GM12878 (cell line): ENCODE data around the gene EPHA8.

Experiments
- BHLHE40 ChIP-seq, 2 experiments: fragments of 450-650 bp in 1 of 2; IDR thresholded peaks; 2 replicates each; pipeline ENCODE4 v1.6.1; 2011 to 2017; ENCODE audit warnings: low read depth in 2 of 2, borderline replicate concordance in 1 of 2, improper control_type of control experiment in 1 of 2, low read length in 1 of 2, mild to moderate bottlenecking in 1 of 2
- CREB1 ChIP-seq: IDR thresholded peaks from 2 replicates; pipeline ENCODE4 v1.6.1; 2012; ENCODE audit warnings: low read depth, mild to moderate bottlenecking, inconsistent platforms
- EP300 ChIP-seq, 2 experiments: fragments of 150-350 bp in 1 of 2; IDR thresholded peaks; 2 replicates each; pipeline ENCODE4 v1.6.1; 2011 to 2012; ENCODE audit warnings: low read depth in 2 of 2, low read length in 2 of 2, borderline replicate concordance in 1 of 2, improper control_type of control experiment in 1 of 2, inconsistent platforms in 1 of 2; ENCODE audit not compliant: control insufficient read depth in 1 of 2
- FOXM1 ChIP-seq: IDR thresholded peaks from 2 replicates; pipeline ENCODE4 v1.6.1; 2012; ENCODE audit warnings: low read depth, mild to moderate bottlenecking, inconsistent platforms, low read length, moderate library complexity
- HCFC1 ChIP-seq: fragments of 150-350 bp; IDR thresholded peaks from 2 replicates; pipeline ENCODE4 v1.6.1; 2014; ENCODE audit warnings: low read length
- HDAC2 ChIP-seq: fragments of 200-600 bp; sonication (generic); IDR thresholded peaks from 2 replicates; pipeline ENCODE4 v1.6.1; 2017
- JUNB ChIP-seq: IDR thresholded peaks from 2 replicates; pipeline ENCODE4 v1.6.1; 2016; ENCODE audit warnings: antibody characterized with exemption, mild to moderate bottlenecking
- PAX8 ChIP-seq: fragments of 450-650 bp; IDR thresholded peaks from 2 replicates; pipeline ENCODE4 v1.6.1; 2017; ENCODE audit warnings: mild to moderate bottlenecking, moderate library complexity
- POLR2AphosphoS5 ChIP-seq: IDR thresholded peaks from 2 replicates; pipeline ENCODE4 v1.6.1; 2011; ENCODE audit warnings: mild to moderate bottlenecking, low read length, inconsistent platforms
- ZNF274 ChIP-seq: IDR thresholded peaks from one replicate; pipeline ENCODE4 v1.8.0; 2011; ENCODE audit not compliant: insufficient read length, insufficient read depth
- TF ChIP-seq, protein P1 (sequence below), 3 experiments: IDR thresholded peaks in 2 of 3; conservative IDR thresholded peaks in 1 of 3; 2 replicates each; pipeline ENCODE4 v1.5.1; 2011; ENCODE audit warnings: low read depth in 3 of 3, low read length in 3 of 3, mild to moderate bottlenecking in 3 of 3, control low read depth in 2 of 3, moderate library complexity in 2 of 3, inconsistent platforms in 1 of 3, mixed read lengths in 1 of 3; ENCODE audit not compliant: control insufficient read depth in 2 of 3, insufficient read depth in 1 of 3; ENCODE audit errors: extremely low read depth in 1 of 3
- TF ChIP-seq, protein P2 (sequence below): IDR thresholded peaks from 2 replicates; pipeline ENCODE4 v1.6.1; 2011; ENCODE audit warnings: low read depth, mild to moderate bottlenecking, low read length, moderate library complexity, borderline replicate concordance; ENCODE audit errors: extremely low read depth
- TF ChIP-seq, protein P3 (sequence below): IDR thresholded peaks from 2 replicates; pipeline ENCODE4 v1.6.1; 2012; ENCODE audit warnings: low read depth, low read length, improper control_type of control experiment

DNA sequence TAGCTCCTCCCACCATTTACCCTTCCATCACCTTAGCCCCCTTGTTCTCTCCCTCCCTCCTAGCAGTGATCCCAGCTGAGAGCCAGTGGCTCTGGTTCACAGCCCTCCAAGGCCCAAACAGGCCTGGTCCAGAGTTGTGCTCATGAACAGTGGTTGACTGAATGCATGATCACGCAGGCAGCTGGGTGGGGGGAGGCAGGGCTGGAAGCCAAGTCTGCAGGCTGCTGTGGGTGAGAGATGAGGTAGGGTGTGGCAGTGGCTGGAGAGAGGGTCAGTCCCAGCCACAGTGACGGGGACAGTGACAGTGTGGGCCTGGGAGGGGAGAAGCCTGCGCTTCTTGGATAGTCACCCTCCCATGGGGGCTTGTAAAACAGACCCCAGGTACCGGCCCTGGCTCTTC lies 22.2 kb downstream of the EPHA8 start:
- TF ChIP-seq EP300 (IDR thresholded peaks at IDR 0.05; ENCODE audit: borderline replicate concordance in 1 of 2, control insufficient read depth in 1 of 2, low read depth in 2 of 2, low read length in 2 of 2) = no peak
- no peak for TF ChIP-seq ZNF274
- TF ChIP-seq HCFC1 = no peak
- TF ChIP-seq, protein P1, sequence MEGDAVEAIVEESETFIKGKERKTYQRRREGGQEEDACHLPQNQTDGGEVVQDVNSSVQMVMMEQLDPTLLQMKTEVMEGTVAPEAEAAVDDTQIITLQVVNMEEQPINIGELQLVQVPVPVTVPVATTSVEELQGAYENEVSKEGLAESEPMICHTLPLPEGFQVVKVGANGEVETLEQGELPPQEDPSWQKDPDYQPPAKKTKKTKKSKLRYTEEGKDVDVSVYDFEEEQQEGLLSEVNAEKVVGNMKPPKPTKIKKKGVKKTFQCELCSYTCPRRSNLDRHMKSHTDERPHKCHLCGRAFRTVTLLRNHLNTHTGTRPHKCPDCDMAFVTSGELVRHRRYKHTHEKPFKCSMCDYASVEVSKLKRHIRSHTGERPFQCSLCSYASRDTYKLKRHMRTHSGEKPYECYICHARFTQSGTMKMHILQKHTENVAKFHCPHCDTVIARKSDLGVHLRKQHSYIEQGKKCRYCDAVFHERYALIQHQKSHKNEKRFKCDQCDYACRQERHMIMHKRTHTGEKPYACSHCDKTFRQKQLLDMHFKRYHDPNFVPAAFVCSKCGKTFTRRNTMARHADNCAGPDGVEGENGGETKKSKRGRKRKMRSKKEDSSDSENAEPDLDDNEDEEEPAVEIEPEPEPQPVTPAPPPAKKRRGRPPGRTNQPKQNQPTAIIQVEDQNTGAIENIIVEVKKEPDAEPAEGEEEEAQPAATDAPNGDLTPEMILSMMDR (IDR thresholded peaks at IDR 0.05 in 2 of 3, conservative IDR thresholded peaks at IDR 0.05 in 1 of 3; ENCODE audit: control insufficient read depth in 2 of 3, extremely low read depth in 1 of 3, insufficient read depth in 1 of 3, low read depth in 3 of 3, low read length in 3 of 3) = no peak
- TF ChIP-seq, protein P2, sequence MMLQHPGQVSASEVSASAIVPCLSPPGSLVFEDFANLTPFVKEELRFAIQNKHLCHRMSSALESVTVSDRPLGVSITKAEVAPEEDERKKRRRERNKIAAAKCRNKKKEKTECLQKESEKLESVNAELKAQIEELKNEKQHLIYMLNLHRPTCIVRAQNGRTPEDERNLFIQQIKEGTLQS = no peak
- no peak for TF ChIP-seq FOXM1
- TF ChIP-seq HDAC2 = no peak
- TF ChIP-seq PAX8 = no peak
- TF ChIP-seq POLR2AphosphoS5 = no peak
- no peak for TF ChIP-seq BHLHE40 (IDR thresholded peaks at IDR 0.05; ENCODE audit: borderline replicate concordance in 1 of 2, low read depth in 2 of 2, low read length in 1 of 2)
- TF ChIP-seq CREB1 = no peak
- no peak for TF ChIP-seq JUNB
- TF ChIP-seq, protein P3, sequence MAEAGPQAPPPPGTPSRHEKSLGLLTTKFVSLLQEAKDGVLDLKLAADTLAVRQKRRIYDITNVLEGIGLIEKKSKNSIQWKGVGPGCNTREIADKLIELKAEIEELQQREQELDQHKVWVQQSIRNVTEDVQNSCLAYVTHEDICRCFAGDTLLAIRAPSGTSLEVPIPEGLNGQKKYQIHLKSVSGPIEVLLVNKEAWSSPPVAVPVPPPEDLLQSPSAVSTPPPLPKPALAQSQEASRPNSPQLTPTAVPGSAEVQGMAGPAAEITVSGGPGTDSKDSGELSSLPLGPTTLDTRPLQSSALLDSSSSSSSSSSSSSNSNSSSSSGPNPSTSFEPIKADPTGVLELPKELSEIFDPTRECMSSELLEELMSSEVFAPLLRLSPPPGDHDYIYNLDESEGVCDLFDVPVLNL = no peak
